ENCODE measurements around the gene CYP19A1. TPM values are rescaled to one million over a fixed set of nuclear protein-coding genes. Genes with fewer than 3 reads are reported as not detected.

The CYP19A1 gene
- total RNA-seq, 4 donors from 2014 or later = 0.38 TPM; not detected in 3

- 95 to 100% methylated on average over 1 of the region's 1 CpG for WGBS, 2 donors
- TF ChIP-seq CTCF (IDR thresholded peaks at IDR 0.05) = no peak
- no peak for TF ChIP-seq POLR2A (IDR thresholded peaks at IDR 0.05)
- Histone ChIP-seq H3K4me1 (no peaks in the 10 kb centered on the region), H3K9me3 (no peaks in the 10 kb centered on the region), H3K27me3 (peaks cover 0 to 29% (median 0%) of the 10 kb centered on the region in 4 donors), H3K27ac (no peak overlapping the region), H3K4me3 (no peak overlapping the region), H3K36me3 (no peaks in the 10 kb centered on the region)
- no peak for DNase-seq
- intact Hi-C loops (cut with DNase I) = no loop called here
These were observed 92.8 kb downstream of the CYP19A1 start for GRCh38 chr15:51245628-51246027.

- DNase-seq = no peak
- intact Hi-C loops (cut with DNase I) = no loop called here
- 30 to 32% methylated on average over 2 of the region's 2 CpGs for WGBS, 2 donors
These were observed 94.0 kb downstream of the CYP19A1 start for GRCh38 chr15:51244423-51244869.

GRCh38 chr15:51243774-51244173 lies 94.6 kb downstream of the CYP19A1 start:
- intact Hi-C loops (cut with DNase I) = no loop called here
- H3K4me1 ChIP-seq = no peaks in the 10 kb centered on the region
- H3K36me3 ChIP-seq = no peaks in the 10 kb centered on the region
- no peak for DNase-seq
- no peak overlapping the region for H3K27ac ChIP-seq
- TF ChIP-seq CTCF (IDR thresholded peaks at IDR 0.05) (no peak), POLR2A (IDR thresholded peaks at IDR 0.05) (no peak)
- H3K9me3 ChIP-seq = no peaks in the 10 kb centered on the region
- peaks cover 0 to 47% (median 0%) of the 10 kb centered on the region in 4 donors for H3K27me3 ChIP-seq
- H3K4me3 ChIP-seq = no peak overlapping the region

More at GRCh38 chr15:51244423-51244869, 94.0 kb downstream of the CYP19A1 start:
- no peak overlapping the region for H3K27ac ChIP-seq
- H3K4me1 ChIP-seq = no peaks in the 10 kb centered on the region
- peaks cover 0 to 41% (median 0%) of the 10 kb centered on the region in 4 donors for H3K27me3 ChIP-seq
- TF ChIP-seq POLR2A (IDR thresholded peaks at IDR 0.05) = no peak
- TF ChIP-seq CTCF (IDR thresholded peaks at IDR 0.05) = no peak
- no peaks in the 10 kb centered on the region for H3K9me3 ChIP-seq
- no peaks in the 10 kb centered on the region for H3K36me3 ChIP-seq
- H3K4me3 ChIP-seq = no peak overlapping the region

- Histone ChIP-seq H3K27me3 (peaks cover 0 to 75% (median 0%) of the 10 kb centered on the region in 4 donors), H3K36me3 (no peaks in the 10 kb centered on the region), H3K4me3 (no peak overlapping the region), H3K4me1 (no peaks in the 10 kb centered on the region), H3K9me3 (no peaks in the 10 kb centered on the region), H3K27ac (no peak overlapping the region)
- DNase-seq = no peak
- WGBS, 2 donors = 30 to 43% methylated on average over 4 of the region's 4 CpGs
- intact Hi-C loops (cut with DNase I) = no loop called here
- no peak for TF ChIP-seq CTCF (IDR thresholded peaks at IDR 0.05)
- TF ChIP-seq POLR2A (IDR thresholded peaks at IDR 0.05) = no peak
These were observed 98.3 kb downstream of the CYP19A1 start for GRCh38 chr15:51240066-51240465.

GRCh38 chr15:51237816-51238215 lies 100.6 kb downstream of the CYP19A1 start:
- Histone ChIP-seq H3K27me3 (peaks cover 0 to 87% (median 0%) of the 10 kb centered on the region in 4 donors), H3K4me3 (no peak overlapping the region), H3K36me3 (no peaks in the 10 kb centered on the region), H3K9me3 (no peaks in the 10 kb centered on the region), H3K4me1 (no peaks in the 10 kb centered on the region), H3K27ac (no peak overlapping the region)
- TF ChIP-seq CTCF (IDR thresholded peaks at IDR 0.05) (no peak), POLR2A (IDR thresholded peaks at IDR 0.05) (no peak)
- intact Hi-C loops (cut with DNase I) = no loop called here
- WGBS, 2 donors = 30 to 48% methylated on average over 3 of the region's 3 CpGs
- DNase-seq = no peak

Measured in esophagus squamous epithelium (tissue), 5 donors.